ENCODE measurements around the gene EFHC1.

EFHC1 gene

GRCh38 chr6:52500238-52501129, 80.3 kb downstream of the EFHC1 start:
- DNase-seq (ENCODE audit: low read depth in 2 of 2, low spot score in 1 of 2) = no peak

GRCh38 chr6:52502306-52503029, 82.3 kb downstream of the EFHC1 start:
- DNase-seq (ENCODE audit: low read depth in 2 of 2, low spot score in 1 of 2) = no peak

GRCh38 chr6:52503323-52503747, 83.2 kb downstream of the EFHC1 start:
- no peak for DNase-seq (ENCODE audit: low read depth in 2 of 2, low spot score in 1 of 2)

GRCh38 chr6:52503851-52504781, 84.0 kb downstream of the EFHC1 start:
- DNase-seq (ENCODE audit: low read depth in 2 of 2, low spot score in 1 of 2) = no peak

- no peak for DNase-seq (ENCODE audit: low read depth in 2 of 2, low spot score in 1 of 2)
These were observed 84.6 kb downstream of the EFHC1 start for GRCh38 chr6:52504782-52505136.

GRCh38 chr6:52505726-52506409, 85.7 kb downstream of the EFHC1 start:
- DNase-seq (ENCODE audit: low read depth in 2 of 2, low spot score in 1 of 2) = no peak

- no peak for DNase-seq (ENCODE audit: low read depth in 2 of 2, low spot score in 1 of 2)
These were observed 86.3 kb downstream of the EFHC1 start for GRCh38 chr6:52506476-52506875.

- no peak for DNase-seq (ENCODE audit: low read depth in 2 of 2, low spot score in 1 of 2)
These were observed 87.6 kb downstream of the EFHC1 start for GRCh38 chr6:52507557-52508260.

GRCh38 chr6:52508261-52508739, 88.2 kb downstream of the EFHC1 start:
- no peak for DNase-seq (ENCODE audit: low read depth in 2 of 2, low spot score in 1 of 2)

- no peak for DNase-seq (ENCODE audit: low read depth in 2 of 2, low spot score in 1 of 2)
These were observed 89.4 kb downstream of the EFHC1 start for GRCh38 chr6:52509281-52510212.

GRCh38 chr6:52510213-52510562, 90.0 kb downstream of the EFHC1 start:
- no peak for DNase-seq (ENCODE audit: low read depth in 2 of 2, low spot score in 1 of 2)

- no peak for DNase-seq (ENCODE audit: low read depth in 2 of 2, low spot score in 1 of 2)
These were observed 91.0 kb downstream of the EFHC1 start for GRCh38 chr6:52511163-52511562.

GRCh38 chr6:52511572-52512151, 91.5 kb downstream of the EFHC1 start:
- no peak for DNase-seq (ENCODE audit: low read depth in 2 of 2, low spot score in 1 of 2)

GRCh38 chr6:52512199-52512598, 92.1 kb downstream of the EFHC1 start:
- DNase-seq (ENCODE audit: low read depth in 2 of 2, low spot score in 1 of 2) = no peak

- DNase-seq (ENCODE audit: low read depth in 2 of 2, low spot score in 1 of 2) = no peak
These were observed 93.3 kb downstream of the EFHC1 start for GRCh38 chr6:52513464-52513863.

- no peak for DNase-seq (ENCODE audit: low read depth in 2 of 2, low spot score in 1 of 2)
These were observed 93.8 kb downstream of the EFHC1 start for GRCh38 chr6:52513896-52514295.

GRCh38 chr6:52514514-52514913, 94.4 kb downstream of the EFHC1 start:
- no peak for DNase-seq (ENCODE audit: low read depth in 2 of 2, low spot score in 1 of 2)

GRCh38 chr6:52515219-52515960, 95.2 kb downstream of the EFHC1 start:
- DNase-seq (ENCODE audit: low read depth in 2 of 2, low spot score in 1 of 2) = no peak

Data from stimulated activated CD8-positive, alpha-beta memory T cell treated with anti-CD3 and anti-CD28 coated beads, Interleukin-4, amount 100 ng/mL, for 1 hour (primary cell).